Type B pancreatic cell (in vitro differentiated cells): Measurements from ENCODE around the gene CACFD1. TPM values are rescaled to one million over a fixed set of nuclear protein-coding genes. Genes with fewer than 3 reads are reported as not detected.

ENCODE experiments used
- DNase-seq: peaks from one replicate; pipeline ENCODE4 v3.0.0; 2021; ENCODE audit warnings: mixed read lengths; ENCODE audit not compliant: unreplicated experiment; ENCODE audit errors: extremely low spot score
- H3K27ac Mint-ChIP-seq: 2 replicates; pipeline ENCODE4 v1.8.0; 2021; ENCODE audit warnings: mild to moderate bottlenecking, mixed read lengths
- H3K27me3 Mint-ChIP-seq: 2 replicates; pipeline ENCODE4 v1.8.0; 2021; ENCODE audit warnings: mixed read lengths
- H3K36me3 Mint-ChIP-seq: 2 replicates; pipeline ENCODE4 v1.8.0; 2021; ENCODE audit warnings: mixed read lengths
- H3K4me1 Mint-ChIP-seq: one replicate; pipeline ENCODE4 v1.8.0; 2021; ENCODE audit warnings: mixed read lengths; ENCODE audit not compliant: unreplicated experiment
- H3K4me3 Mint-ChIP-seq: 2 replicates; pipeline ENCODE4 v1.8.0; 2021; ENCODE audit warnings: mild to moderate bottlenecking, mixed read lengths
- H3K9me3 Mint-ChIP-seq: 2 replicates; pipeline ENCODE4 v1.8.0; 2021; ENCODE audit warnings: mixed read lengths
- CTCF ChIP-seq: fragments of 200-600 bp; sonication (generic); conservative IDR thresholded peaks from 2 replicates; pipeline ENCODE4 v1.5.0; 2021; ENCODE audit warnings: antibody characterized with exemption, mild to moderate bottlenecking
- total RNA-seq: library from RNA; stranded (reverse); gene quantifications from 2 replicates; pipeline ENCODE4 v1.2.1, GENCODE V29; 2021; ENCODE audit warnings: low replicate concordance

Gene CACFD1
- total RNA-seq, 1 donor from 2014 or later = 45.6 TPM

- no peaks in the 10 kb centered on the region for H3K36me3 Mint-ChIP-seq
- DNase-seq = no peak
- H3K4me1 Mint-ChIP-seq = no peaks in the 10 kb centered on the region
- H3K4me3 Mint-ChIP-seq = no peak overlapping the region
- no peak overlapping the region for H3K27ac Mint-ChIP-seq
- TF ChIP-seq CTCF = no peak
- peaks cover 4% of the 10 kb centered on the region for H3K27me3 Mint-ChIP-seq
- no peaks in the 10 kb centered on the region for H3K9me3 Mint-ChIP-seq
Observed at GRCh38 chr9:133433351-133433843, 26.4 kb upstream of the CACFD1 start.

GRCh38 chr9:133436681-133437080 lies 23.1 kb upstream of the CACFD1 start:
- Mint-ChIP-seq H3K27ac (no peak overlapping the region), H3K36me3 (no peaks in the 10 kb centered on the region), H3K27me3 (no peaks in the 10 kb centered on the region), H3K4me1 (no peaks in the 10 kb centered on the region), H3K4me3 (no peak overlapping the region), H3K9me3 (no peaks in the 10 kb centered on the region)
- DNase-seq = no peak
- TF ChIP-seq CTCF = no peak

GRCh38 chr9:133437753-133438531 lies 21.8 kb upstream of the CACFD1 start:
- H3K27me3 Mint-ChIP-seq = no peaks in the 10 kb centered on the region
- H3K27ac Mint-ChIP-seq = no peak overlapping the region
- no peak for TF ChIP-seq CTCF
- H3K36me3 Mint-ChIP-seq = no peaks in the 10 kb centered on the region
- H3K9me3 Mint-ChIP-seq = no peaks in the 10 kb centered on the region
- no peak for DNase-seq
- H3K4me1 Mint-ChIP-seq = no peaks in the 10 kb centered on the region
- H3K4me3 Mint-ChIP-seq = no peak overlapping the region

GRCh38 chr9:133439337-133439736 lies 20.4 kb upstream of the CACFD1 start:
- Mint-ChIP-seq H3K36me3 (no peaks in the 10 kb centered on the region), H3K27me3 (no peaks in the 10 kb centered on the region)

GRCh38 chr9:133440874-133441273 lies 18.9 kb upstream of the CACFD1 start:
- H3K4me1 Mint-ChIP-seq = no peaks in the 10 kb centered on the region
- H3K27me3 Mint-ChIP-seq = no peaks in the 10 kb centered on the region
- DNase-seq = no peak
- H3K4me3 Mint-ChIP-seq = no peak overlapping the region
- no peaks in the 10 kb centered on the region for H3K36me3 Mint-ChIP-seq
- no peak for TF ChIP-seq CTCF
- no peak overlapping the region for H3K27ac Mint-ChIP-seq
- H3K9me3 Mint-ChIP-seq = no peaks in the 10 kb centered on the region

More at GRCh38 chr9:133439337-133439736, 20.4 kb upstream of the CACFD1 start:
- H3K27ac Mint-ChIP-seq = no peak overlapping the region
- no peak for DNase-seq
- H3K9me3 Mint-ChIP-seq = no peaks in the 10 kb centered on the region
- no peak overlapping the region for H3K4me3 Mint-ChIP-seq
- H3K4me1 Mint-ChIP-seq = no peaks in the 10 kb centered on the region
- TF ChIP-seq CTCF = no peak
